Measurements from ENCODE around the gene TNP2.

The TNP2 gene

DNA sequence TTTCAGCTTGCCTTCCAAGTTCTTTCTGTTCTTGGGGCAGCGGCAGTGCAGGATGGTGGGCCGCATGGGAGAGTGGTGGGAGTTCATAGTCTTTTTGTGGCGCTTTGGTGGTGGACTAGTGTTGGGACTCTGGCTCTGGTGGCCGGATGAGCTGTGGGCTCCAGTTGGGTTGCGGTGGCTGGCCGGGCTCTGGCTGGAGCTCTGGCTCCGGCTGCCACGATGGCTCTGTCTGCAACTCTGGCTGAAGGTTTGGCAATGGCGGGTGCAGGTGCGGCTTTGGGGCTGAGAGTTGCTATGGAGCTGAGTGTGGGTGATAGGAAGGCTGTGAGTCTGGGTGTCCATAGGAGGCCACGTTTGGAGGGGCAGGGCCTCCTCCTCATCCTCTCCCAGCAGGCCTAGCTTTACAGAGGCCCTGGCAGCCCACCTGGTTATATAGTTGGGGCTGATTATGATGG lies at the start of gene TNP2:
TSS of gene TNP2 (minus strand) at position 405 of the 455 bp plus-strand sequence. CDS start at position 342, 63 bp downstream.
- no peak for DNase-seq

DNA sequence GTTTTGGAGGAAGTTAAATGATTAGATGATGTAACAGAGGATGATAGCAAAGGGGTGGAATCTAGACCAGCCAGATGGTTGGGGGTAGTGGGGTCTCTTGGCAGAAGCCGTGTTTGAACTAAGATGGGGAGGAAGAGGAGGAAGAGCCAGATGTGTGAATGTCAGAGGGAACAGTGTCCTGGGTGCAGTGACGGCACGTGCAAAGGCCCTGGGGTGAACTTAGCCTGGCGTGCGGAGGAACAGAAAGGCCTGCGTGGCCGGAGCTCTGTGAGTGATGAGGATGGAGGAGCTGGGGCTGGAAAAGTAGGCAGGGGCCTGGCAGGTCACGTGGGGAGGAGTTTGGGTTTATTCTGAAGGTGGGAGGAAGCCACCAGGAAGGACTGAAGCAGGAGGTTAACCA lies 49.7 kb upstream of the TNP2 start:
- DNase-seq, result no peak

DNA sequence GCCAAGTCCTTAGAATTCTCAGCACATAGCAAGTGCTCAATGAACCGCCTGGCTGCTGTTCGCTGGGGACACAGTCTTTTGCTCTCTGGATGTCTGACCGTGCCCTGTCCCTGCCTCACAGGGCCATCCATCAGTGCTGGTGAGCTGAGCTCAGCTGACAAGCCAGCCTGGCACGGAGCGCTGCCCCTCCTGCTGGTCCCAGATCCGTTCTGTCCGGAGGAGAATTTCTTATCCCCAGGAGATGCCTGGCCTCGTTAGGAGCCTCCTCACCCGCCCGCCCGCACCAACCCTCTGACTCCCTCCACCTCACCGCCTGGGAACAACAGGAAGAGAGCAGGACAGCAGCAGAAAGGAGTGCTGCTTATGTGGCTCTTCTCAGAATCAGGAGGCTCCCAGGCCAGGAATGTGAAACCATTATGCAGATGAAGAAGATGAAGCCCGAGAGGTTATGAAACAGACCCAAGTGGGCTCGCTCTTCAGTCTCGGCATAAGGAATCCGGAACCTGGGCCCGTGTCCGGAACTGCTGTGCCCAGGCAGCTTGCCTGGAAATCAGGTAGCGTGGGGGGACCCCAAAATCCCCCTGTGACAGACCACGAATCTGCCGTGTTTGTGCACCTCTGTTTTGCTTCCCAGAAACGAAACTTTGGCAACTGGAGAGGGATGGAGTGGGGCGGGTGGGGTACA lies 47.3 kb upstream of the TNP2 start:
- DNase-seq, result no peak

DNA sequence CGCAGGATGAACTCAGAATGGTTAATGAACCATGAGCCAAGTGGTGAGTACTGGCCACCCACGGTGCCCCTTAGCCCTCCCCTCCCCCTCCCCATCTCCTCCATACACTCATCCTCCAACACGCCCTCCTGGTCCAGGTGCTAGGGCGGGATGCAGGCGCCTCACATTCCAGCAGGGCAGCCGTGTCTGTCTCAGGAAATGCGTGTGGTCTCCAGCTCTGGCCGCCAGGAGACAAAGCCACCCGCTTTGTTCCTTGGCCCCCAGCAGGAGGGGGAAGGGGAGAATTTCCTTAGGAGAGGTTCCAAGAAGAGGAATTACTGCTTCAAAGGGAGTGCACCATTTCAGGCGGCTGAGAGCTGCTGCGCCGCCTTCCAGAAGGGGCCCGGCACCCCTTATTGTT lies 46.4 kb upstream of the TNP2 start:
- no peak for DNase-seq

DNA sequence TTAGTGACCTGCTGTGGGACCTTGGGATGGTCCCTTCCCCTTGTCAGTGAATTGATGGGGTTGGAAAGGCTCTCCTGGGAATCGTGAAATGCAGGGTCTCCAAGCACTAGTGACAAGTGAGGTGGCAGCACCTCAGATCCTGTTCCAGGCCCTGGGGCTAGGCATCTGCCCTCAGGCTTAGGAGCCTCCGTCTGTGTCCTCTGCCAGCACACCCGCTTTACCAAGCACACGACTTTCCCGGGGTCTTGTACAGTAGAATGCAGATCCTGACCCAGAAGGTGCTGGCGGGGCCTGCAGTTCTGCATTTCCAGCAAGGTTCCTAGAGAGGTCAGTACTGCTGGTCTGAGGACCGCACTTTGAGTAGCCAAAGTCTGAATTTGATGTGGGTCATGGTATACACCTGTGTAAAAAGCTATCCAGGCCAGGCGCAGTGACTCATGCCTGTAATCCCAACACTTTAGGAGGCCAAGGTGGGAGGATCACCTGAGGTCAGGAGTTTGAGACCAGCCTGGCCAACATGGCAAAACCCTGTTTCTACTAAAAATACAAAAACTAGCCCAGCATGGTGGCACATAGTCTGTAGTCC lies 45.3 kb upstream of the TNP2 start:
- DNase-seq, result no peak

DNA sequence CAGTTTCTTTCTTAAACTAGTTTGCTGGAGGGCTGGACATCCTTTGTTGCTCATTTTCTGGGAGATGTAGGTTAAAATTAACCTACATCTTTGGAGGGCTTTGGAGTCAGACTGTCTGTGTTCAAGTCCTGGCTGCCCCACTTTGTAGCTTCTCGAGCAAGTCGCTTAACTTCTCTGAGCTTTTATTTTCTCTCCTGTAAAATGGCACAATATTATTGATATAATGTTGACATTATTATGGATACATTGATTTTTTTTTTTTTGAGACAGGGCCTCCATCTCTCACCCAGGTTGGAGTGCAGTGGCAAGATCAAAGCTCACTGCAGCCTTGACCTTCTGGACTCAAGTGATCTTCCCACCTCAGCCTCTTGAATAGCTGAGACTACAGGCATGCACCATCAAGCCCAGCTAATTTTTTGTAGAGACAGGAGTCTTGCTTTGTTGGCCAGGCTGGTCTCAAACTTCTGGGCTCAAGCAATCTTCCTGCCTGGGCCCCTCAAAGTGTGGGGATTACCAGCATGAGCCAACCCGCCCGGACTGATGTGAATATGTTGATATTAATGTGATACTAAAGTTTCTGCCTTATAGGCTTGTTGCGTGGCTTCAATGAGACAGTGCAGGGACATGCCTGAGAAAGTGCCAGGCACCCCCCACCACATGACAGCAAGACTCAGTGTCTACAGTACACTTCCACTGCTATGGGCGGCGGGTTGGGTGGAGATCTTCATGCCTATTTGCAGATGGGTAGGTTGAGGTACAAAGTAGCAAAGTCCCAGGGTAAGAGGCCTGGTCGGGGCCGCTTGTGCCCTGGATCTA lies 44.6 kb upstream of the TNP2 start:
- DNase-seq, result no peak

DNA sequence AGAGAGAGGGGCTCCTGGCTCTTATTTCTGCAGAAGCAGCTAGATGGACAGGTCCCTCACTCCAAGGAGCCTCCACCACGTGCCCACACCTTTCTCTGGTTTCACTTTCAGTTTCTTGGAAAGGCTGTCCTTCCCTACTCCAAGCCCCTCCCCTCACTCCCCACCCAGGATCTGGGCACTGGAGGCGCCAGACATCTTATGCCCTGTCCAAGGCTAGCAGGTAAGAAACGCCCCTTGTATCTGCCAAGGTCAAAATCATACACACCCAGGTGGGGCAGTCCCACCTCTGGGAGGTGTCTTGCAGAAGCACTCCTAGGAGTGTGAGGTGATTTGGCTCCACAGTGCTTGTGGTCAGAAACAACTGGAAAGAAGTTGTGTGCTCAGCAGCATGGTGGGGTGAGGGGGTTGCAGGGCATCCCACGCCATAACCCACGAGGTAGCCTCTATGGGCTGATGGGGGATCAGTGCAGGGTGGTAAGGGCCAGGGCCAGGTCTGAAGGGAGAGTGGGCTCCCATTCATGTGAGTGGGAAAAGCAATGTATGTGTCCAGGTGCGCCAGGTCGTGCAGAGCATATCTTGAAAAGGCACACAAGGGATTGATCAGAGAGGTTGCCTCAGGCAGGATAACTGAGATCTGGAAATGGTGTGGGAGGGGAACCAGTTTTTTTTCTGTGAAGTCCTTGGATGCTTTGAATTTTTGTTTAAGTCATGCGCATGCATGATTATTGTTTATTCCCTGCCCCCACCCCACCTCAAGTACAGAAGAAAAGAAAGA lies 43.8 kb upstream of the TNP2 start:
- DNase-seq, result peak; percentile 46

DNA sequence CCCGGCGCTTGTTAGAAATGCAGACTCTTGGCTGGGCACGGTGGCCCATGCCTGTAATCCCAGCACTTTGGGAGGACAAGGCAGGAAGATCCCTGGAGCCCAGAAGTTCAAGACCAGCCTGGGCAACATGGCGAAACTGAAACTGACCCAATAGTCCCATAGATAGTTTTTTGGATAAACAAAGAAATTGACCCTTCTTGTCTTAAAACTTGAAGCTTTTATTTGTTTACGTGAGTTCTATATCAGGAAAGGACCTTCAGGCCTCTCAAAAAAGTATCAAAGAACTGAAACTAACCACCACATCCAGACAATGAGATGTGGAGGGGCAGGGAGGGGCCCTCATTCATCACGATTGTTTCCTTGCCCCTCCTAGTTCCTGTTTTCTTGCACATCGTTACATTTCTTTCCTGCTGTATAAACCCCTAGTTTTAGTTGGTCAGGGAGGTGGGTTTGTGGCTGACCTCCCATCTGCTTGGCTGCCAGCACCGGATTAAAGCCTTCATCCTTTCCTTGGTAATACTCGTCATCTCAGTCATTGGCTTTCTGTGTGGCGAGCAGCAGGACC lies 42.0 kb upstream of the TNP2 start:
- DNase-seq, result no peak

DNA sequence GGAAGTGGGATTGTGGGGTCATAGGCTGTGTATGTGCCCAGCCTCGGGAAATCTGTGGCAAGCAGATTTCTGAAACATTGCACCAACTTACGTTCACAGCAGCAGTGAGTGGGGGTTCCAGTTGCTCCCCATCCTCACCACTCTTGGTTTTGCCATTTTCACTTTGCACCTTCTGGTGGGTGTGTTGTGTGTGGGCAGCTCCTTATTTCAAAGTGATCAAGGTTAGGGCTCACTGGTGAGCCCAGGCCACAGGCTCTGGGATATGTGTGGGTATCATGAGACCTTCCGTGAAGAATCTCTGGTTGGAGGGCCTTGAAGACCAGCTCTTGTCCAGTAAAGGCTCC lies 41.5 kb upstream of the TNP2 start:
- DNase-seq, result no peak

DNA sequence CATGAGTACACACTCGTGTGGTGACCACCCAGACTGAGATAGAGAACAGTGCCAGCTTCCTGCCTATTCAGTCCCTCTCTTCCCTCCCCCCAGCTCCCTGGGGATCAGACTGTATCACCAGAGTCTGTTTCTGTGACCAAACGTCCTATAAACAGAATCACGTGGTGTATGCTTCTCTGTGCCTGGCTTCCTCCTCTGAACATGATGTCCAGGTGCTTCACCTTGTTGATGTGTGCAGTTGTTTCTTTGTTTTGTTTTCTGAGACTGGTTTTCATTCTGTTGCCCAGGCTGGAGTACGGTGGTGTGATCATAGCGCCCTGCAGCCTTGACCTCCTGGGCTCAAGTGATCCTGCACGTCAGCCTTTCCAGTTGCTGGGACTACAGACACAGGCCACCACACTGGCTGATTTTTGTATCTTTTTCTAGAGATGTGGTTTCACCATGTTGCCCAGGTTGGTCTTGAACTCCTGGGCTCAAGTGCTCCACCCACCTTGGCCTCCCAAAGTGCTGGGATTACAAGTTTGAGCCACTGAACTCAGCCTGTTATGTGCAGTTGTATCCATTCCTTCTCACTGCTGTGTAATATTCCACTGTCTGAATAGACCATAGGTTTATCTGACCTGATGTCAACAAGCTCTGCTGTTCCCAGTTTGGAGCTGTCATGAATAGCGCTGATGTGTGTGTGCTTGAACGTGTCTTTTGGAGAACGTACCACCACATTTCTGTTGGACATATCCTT lies 40.9 kb upstream of the TNP2 start:
- DNase-seq, result peak; percentile 53

DNA sequence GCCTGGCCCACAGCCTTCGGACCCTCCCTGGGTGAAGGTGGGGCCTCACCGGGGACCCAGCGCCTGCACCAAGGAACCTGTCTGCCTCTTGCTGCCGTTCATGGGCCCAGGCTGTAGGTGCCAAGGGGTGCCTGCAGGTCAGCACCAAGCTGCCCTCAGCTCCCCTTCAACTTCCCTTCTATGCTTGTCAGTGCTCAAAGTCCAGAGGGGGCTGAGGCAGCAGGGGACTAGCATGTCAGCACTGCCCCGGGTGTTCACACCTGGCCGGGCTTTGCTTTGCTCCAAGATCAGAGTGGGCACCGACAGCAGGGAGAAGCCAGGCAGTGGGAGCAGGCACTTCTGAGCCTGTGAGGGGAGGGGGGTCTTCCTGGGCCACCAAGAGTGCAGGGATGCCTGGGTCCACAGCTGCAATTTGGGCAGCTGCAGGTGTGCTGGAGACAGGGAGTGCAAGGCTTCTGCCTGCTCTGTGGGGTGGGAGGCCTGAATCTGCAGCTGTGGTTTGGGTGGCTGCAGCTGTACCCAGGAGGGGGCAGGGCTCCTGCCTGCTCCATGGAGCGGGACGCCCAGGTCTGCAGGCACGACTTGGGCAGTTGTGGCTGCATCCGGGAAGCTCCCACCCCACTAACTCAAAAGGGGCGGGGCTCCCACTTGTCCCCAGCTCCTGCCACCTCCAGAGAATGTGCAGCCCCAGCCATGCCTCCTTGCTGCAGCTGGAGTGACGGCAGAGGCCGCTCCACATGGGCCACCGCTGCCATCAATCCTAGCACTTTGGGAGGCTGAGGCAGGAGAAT lies 39.6 kb upstream of the TNP2 start:
- DNase-seq, result peak; percentile 7

DNA sequence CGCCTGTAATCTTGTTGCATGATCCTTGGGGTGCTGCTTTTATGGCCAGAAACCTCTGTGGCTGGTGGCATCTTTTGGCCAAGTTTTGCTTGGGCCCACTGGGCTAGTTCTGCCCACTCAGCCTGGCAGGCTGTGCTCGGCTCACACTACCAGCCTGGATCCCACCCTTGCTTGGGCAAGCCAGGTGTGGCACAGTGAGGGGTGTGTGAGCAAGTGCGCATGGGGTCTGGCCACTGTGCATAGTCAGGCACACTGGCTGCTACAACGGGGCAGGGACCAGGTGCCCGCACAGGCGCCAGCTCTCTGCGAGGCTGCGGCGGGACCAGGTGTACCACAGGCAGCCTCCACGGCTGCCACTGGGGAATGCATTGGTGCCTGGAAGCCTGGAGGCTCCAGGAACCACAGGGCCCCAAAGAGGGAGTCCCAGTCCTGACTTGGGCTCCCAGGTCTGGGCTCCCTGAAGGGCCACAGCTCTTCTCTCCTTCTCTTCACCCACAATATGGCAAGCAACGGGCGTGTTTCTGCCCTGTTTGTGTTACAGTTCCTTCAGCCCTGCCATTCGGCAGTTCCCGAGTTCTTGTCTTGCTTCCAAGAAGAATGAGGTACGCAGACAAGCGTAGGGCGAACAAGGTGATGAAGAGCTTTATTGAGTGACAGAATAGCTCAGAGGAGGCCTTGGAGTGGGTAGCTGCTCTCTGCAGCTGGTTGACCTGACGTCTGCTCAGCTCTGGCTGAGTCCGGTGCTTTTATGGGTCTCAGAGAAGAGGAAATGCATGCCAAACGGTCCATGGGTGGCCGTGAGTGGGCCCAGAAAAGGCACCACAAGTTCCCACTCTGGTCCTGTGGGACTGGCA lies 38.7 kb upstream of the TNP2 start:
- DNase-seq, result no peak

DNA sequence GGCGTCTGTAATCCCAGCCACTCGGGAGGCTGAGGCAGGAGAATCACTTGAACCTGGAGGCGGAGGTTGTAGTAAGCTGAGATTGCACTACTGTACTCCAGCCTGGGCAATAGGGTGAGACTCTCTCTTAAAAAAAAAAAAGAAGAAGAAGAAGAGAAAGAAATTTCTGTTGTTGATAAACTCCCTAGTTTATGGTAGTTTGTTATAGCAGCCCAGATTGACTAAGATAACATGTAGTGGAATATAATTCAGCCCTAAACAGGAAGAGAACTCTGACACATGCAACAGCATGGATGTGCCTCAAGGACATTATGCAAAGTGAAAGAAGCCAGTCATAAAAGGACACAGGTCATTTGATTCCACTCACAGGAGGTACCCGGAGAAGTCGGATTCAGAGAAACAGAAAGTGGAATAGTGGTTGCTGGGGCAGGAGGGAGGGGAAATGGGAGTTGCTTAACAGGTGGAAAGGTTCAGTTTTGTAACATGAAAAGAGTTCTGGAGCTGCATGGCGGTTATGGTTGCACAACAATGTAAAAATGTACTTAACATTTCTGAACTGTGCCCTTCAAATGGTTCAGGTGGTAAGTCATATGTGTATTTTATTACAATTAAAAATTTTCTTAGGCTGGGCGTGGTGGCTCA lies 38.0 kb upstream of the TNP2 start:
- DNase-seq, result no peak

DNA sequence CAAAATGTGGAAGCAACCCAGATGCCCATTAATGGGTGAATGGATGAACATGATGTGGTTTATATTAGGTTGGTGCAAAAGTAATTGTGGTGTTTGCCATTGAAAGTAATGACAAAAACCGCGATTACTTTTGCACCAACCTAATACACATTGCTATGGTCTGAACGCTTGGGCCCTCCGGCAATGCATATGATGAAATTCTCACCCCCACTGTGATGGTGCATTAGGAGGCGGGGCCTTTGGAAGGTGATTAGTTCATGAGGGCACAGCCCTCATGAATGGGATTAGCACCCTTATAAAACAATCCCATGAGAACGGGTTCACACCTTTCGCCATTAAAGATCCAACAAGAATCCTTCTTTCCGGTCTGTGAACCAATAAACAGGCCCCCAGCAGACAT lies 37.3 kb upstream of the TNP2 start:
- DNase-seq, result no peak

DNA sequence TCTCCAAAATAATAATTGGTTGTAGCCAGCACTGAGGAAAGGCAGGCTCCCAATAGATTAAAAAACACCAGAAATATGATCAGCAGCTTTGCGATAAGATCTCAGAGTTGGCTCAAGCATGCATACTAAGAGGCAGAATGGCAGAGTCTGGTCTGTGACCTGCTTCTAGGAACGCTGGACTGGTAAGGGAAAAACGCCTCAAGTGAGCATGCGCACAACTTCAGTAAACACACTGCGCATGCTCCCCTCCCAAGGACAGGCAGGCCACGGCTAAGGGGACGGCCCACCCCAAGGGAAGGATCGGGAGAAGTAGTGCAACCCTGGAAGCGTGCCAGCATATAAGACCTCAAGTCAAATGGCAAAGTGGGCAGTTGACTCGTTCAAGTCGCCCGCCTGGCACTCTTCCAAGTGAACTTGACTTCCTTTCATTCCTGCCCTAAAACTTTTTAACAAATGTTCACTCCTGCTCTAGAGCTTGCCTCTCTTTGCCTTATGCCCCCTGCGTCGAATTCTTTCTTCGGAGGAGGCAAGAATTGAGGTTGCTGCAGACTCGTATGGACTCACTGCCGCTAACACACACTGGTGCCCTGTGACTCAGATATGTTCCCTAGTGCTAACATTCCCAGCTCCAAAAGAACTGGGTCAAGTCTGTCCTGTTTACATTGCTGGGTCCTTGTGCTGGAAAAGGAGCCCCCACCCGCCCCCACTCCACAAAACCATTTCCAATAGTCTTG lies 34.4 kb upstream of the TNP2 start:
- DNase-seq, result peak; percentile 85

DNA sequence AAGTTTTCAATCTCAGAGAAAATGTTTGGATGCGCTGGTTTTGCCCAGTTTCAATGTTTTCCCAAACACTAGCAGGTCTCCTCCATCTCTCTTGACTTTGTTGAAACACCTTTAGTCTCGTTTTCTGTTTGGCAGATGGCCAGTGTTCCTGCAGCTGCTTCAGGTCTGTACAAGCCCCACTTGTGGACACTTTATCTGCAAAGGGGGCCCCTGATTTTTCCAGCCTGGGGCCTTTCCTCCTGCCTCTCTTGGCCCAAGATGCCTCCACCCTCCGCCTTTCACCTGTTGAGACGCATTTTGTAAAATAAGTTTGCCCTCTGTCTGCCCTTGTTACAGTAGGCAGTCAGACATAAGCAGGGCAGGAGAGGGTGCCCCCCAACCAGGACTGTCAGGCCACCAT lies 33.9 kb upstream of the TNP2 start:
- DNase-seq, result peak; percentile 79

DNA sequence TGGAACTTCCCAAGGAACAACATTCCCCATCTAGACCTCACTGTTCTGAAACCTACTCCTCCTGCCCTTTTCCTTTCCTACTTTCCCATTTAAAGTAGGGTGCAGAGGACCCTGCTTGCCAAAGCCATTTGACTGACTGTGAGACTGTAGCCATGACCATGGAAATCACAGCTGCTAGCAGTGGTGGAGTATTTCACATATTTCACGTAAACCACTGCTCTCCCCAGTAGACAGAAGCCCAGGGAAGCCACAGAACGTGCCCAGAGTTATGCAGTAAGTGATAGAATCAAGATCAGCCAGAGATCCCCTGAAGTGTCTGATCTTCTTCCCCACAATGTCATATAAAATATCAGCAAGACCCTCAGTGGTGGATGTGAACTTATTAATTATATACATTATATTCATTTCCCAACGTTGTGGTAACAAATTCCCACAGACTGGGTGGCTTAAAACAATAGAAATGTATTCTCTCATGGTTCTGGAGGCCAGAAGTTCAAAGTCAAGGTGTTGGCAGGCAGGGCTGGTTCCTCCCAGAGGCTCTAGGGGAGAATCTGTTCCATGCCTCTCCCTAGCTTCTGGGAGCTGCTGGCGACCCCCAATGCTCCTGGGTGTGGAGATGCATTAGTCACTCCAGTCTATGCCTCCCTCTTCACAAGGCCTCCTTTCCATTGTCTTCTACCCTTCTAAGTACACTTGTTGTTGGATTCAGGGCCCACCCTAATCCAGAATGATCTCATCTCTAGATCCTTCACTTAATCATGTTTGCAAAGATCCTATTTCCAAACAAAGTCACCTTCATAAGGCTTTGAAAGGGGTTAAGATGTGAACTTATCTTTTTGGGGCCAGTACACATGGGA lies 32.7 kb upstream of the TNP2 start:
- peak; percentile 7 for DNase-seq

DNA sequence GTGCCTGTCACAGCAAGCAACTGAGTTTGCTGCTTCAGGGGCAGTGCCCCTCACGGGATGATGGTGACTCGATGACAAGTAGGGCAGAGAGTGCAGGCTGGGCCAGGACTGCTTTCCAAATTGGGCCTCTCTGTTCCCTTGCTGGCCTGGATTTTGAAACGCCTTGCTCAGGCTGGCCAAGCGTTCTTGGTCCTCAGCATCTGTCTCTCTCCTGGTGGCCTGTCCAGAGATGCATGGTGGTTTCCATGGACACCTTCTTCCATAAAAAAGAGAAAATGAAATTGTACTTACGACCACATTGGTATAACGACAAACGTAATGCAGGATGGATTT lies 31.4 kb upstream of the TNP2 start:
- no peak for DNase-seq

All from DMS53 (cell line).